GM18520 (cell line): ENCODE data around the gene PML.
"Not testable (repeated sequence)": the region's sequence is repeated elsewhere in the genome, so short reads cannot be mapped to it uniquely, and the experiment has no call there.

Experiments
- ATAC-seq: cut with Tn5 transposase; IDR thresholded peaks from one replicate; pipeline ENCODE4 v1.9.1; 2021; ENCODE audit not compliant: unreplicated experiment

Gene PML

DNA sequence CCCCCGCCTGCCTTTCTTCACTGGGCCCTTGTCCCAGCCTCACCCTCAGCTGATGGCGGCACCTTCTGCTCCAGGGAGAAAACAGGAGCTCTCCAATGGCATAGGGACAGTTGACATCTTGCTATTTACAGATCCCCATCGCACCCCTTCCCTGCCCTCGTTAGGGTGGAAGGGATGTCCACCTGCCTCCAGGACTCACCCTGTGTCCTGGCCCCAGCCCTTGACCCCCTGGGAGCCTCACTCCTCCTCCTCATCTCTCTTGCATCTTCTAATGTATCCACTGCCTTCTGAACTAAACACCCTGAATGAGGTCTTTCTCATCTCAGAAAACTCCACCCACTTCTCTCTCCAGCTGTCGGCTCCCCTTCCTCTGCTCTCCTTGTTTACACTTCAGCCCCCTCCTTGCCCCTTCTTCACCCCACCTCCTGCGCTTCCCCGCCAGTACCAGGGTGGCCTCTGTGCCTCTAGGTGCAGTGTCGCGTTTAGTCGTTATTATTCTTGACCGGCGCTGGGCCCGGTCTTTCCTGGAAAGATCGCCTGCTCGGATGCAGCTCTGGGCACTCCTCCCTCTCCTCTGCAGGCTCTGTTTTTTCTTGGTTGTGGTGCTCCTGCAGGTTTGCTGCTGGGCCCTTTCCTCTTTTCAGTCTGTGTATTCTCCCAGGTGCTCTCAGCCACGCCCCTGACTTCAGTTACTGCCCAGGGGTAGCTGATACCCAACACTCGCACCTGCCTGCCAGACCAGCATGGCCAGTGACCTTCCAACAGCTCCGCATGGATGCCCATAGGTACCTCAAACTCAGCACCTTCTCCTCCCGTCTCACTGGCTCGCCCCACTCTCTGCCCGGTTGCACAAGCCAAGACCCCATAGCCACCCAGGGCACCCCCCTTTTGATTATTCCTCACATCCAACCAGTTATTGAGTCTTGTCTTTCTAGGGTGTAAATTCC, 42.9 kb downstream of the PML start:
- ATAC-seq = no peak

DNA sequence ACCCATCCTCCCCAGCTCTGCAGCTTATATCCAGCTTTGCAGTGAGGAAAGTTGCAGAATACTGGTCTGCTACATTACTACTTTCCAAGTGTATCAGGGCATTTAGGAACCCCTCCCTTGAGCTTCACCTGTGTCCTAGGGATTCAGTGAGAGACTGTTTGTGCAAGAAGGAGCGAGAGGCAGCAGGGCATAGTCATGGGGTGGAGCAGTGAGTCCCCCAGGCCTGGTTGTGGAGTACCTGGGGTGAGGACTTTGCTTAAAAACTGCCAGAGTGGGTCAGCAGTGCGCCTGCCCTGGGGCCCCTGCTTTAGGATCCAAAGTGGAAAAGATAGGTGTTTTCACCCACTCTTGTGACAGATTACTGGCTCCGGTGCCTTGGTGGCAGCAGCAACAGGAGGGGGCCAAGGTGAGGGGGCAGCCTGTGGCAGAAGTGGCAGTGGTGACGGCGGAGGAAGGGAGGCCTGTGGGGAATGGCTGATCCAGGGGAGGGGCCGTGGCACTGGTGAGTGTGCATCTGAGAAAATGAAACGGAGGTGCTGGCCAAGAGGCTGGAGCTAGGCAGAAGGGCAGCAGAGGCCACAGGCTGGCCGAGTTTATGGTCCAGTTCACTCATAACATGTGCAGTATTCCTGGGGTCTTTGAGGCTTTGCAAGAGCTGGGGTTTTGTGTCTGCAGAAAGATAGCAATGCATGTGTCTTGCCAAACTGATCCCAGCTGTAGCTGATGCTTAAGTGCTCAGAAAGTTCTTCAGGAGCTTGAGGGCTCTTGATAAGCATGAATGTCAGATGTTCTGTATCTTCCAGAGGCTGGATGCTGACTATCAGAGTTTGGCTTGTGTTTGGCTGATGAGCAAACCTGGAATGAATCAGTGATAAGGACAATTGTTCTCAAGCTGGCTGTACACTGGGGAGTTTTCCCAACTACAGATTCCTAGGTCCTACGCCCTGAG, 44.5 kb downstream of the PML start:
- no peak for ATAC-seq

DNA sequence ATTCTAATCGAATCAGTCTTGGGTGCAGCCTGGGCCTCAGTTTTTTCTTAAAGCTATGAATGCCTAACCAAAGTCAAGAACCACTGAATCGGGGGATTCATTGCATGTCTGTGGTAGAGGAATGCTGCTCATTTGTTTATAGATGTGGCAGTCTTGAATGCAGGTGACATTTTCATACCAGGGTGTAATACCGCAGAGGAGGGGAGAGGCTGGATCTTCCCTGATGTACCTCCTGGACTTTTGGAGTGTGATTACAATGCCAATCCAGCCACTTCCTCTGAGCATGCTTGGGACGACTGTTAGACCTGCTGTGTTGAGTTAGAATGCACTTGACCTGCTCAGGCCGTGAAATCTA, 45.1 kb downstream of the PML start:
- no peak for ATAC-seq

DNA sequence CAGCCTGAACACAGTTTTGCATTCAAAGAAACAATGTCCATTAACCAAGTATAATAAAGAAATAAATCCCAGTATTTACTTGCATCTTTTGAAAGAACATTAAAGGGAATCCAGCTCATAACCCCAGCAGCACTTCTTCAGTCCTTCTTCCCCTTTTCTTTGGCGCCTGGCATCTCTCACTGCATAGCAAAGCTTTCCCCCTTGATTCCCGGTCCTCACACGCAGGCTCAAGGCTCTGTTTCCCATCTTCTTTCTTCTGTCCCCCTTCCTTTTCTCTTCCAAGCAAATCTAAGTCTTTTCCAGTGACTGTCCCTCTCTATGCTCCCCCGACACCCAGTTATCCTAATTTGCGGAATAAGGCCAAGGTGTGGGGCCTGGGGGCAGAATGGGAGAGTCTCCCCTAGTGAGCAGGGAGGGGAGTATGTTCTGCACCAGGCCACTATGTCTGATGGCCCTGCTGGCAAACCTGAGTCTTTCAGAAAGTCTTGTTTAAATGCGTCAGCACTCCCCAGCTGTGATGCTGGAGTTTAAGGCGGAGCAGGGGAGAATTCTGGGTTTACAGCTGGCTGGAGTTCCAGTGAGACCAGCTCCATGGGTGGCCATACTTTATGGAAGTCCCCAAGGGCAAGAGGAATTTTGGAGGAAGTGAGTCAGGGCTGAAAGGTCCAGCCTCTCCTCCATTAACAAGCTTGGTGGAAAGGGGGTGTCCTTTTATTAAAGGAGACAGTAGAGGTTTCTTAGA, 45.8 kb downstream of the PML start:
- ATAC-seq = no peak

DNA sequence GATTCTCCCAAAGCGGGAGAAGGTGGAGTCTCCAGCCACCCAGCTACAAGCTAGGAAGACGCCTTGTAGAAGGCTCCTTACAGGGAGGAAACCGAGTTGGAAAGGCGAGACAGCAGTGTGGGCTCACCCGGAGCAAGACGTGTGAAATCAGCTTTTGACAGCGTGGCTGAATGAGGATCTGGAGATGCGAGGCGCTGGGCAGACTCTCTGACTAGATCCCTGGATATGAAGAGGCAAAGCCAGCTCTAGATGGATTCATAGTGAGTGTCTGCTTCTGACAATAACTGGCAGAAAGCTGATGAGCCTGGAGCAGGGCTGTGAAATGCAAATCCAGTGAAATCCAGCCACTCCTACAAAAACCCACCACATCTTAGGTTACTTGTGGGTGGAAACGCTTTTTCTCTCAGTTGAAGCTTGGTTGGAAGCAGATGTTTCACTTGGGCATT, 46.8 kb downstream of the PML start:
- ATAC-seq = no peak

DNA sequence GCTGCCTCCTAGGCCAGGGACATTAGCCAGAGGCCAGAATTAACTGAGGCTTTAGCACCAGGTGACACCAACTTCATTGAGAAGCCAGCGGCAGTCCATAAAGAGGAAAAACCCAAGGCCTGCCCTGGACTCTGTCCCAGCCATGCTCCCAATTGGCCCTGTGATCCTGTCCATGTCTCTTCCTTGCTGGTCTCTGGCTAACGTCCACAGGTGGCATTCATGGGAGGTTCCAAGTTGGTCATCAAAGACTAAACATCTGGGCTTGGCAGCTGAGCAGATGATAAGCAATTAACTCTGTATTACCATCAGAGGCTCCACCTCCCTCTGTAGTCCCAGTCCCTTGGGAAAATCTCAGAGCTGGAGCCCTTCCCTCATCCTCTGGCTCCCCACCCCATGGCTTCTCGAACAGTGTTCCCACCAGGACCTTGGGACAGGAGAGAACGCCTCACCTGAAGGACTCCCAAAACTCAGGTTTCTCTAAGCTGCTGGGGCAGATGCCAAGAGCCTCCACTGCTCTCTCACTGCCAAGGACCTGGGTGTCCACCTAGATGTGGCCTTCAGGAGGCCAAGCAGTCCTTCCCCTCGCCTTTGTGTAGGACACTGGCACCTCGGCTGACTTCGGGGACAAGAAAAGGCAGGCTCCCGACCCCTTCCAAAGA, 47.4 kb downstream of the PML start:
- ATAC-seq = no peak

DNA sequence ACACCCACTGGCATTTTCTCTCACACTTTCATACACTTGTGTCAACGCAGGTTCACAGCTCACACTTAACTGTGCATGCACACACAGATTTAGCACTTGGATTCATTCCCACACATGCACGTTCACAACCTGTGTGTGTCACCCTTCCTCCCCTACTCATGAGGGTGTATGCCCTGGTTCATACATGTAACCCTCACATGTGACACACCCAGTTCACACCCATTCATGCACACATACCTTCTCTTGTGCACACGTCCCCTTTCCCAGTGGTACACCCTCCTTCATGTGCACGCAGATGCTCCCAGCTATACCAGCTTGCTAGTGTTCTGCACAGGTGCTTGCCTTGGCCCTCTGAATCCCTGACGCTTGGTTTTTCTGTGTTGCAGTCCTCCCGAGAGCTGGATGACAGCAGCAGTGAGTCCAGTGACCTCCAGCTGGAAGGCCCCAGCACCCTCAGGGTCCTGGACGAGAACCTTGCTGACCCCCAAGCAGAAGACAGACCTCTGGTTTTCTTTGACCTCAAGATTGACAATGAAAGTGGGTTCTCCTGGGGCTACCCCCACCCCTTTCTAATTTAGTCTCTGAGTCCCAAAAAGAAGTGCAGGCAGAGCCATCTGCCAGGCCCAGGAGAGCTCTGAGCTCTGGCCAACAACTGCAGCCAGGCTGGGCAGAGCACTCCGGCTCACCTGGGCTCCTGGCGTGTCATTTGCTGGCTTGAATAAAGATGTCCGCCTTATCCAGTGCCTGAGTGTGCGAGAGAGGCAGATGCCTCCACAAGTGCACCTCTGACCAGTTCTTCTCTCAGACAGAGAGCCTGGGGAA, 48.3 kb downstream of the PML start:
- ATAC-seq = no peak

DNA sequence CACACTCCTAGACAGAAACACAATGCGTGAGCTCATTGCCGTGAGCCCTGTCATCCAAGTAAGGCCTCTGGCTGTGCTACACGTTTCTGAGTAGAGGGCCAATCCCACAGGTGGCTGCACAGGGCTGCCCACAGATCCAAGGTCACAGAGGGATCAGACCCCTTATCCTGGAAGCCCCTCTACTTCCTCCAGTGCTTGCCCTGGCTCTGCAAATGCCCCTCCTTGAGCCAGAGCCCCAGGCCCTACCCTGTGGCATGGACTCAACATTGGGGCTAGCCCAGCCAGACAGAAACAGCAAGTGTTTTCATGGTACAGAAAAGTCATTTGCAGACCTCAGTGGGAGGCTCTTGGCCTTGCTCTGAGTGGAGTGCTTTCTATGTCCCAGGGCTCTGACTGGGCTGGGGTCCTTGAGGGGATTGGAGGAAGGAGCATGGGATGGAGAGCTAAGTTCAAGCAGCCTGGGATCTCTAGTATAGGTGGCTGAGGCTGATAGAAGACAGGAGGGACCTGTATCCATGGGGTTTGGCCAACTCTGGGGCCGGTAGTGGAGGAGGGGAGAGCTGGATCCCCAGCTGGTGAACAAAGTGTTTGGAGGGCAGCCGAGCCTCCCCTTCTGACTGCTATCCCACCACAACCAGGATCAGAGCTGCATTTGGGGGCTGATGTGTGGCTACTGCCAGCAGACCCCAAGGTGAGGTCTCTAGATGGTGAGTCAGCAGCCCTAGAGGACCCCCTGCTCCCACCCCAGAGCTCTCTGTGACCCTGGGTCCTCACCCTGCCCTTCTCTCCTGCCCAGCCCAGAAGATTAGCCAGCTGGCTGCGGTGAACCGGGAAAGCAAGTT, 49.1 kb downstream of the PML start:
- ATAC-seq = no peak

DNA sequence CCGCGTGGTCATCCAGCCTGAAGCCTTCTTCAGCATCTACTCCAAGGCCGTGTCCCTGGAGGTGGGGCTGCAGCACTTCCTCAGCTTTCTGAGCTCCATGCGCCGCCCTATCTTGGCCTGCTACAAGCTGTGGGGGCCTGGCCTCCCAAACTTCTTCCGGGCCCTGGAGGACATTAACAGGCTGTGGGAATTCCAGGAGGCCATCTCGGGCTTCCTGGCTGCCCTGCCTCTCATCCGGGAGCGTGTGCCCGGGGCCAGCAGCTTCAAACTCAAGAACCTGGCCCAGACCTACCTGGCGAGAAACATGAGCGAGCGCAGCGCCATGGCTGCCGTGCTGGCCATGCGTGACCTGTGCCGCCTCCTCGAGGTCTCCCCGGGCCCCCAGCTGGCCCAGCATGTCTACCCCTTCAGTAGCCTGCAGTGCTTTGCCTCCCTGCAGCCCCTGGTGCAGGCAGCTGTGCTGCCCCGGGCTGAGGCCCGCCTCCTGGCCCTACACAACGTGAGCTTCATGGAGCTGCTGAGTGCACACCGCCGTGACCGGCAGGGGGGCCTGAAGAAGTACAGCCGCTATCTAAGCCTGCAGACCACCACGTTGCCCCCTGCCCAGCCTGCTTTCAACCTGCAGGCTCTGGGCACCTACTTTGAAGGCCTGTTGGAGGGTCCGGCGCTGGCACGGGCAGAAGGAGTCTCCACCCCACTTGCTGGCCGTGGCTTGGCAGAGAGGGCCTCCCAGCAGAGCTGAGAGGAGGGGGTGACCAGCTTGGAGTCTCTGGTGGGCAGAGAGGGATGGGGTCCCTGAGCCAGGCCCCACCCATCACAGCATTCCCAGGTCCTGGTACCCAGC, 50.0 kb downstream of the PML start:
- no peak for ATAC-seq

DNA sequence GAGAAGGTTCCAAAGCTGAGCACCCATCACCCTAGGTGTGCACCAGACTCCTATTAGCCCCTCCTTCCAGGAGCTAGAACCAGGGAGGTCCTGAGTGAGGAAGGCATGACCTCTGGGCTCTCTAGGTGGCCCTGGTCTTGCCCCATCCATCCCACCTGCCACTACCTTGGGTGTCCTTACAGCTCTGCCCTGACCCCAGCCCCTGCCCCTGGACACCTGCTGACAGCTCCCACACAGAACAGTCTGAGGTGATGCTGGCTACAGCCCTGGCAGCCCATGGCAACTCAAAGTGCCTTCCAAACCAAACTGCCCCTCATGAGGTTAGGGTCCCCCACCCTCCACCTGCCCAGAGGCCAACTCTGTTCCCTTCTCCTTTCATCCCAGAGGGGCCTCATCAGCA, 50.7 kb downstream of the PML start:
- ATAC-seq = no peak

DNA sequence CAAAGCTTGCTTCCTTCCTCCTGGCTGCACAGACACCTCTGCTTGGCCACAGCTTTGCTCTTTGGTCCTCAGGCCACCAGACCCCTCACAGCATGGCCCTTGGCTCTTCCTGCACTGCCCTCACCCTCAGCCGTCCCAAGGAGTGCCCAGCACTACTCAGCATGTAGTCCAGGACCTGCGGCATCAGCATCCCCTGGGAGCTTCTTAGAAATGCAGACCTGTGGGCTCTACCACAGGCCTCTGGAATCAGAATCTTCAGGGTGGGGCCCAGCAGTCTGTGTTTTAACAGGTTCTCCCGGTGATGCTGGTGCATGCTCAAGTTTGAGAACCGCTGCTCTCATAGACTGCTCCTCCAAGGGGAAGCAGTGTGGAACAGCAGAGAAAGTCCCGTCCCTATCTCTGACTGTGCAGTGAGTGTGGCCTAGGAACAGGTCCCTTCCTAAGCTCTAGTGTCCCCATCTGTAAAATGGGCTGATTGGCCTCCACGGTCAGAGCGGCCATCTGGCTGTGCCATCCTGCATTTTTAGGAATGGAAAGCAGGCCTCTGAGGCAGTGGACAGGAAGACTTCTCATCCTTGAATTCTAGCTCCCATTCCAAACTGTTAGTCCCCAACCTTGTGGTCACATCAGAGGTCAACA, 51.2 kb downstream of the PML start:
- no peak for ATAC-seq

DNA sequence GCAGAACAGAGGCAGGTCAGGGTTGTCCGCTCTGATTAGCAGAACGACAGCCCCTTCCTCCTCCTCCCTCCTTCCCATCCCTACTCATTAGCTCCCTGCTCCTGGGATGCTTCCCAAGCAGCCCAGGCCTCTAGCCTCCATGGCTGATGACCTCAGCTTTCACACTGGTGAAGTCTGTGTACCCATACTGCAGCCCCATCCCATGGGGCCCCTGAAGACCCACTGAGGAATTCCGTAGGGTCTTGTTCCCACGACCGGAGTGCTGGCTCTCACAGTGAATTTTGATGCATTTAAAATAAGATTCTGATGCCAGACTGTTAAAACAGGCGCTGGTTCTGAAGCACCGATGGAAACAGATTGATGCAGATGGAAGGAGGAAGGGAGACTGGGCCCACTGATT, 51.8 kb downstream of the PML start:
- no peak for ATAC-seq

DNA sequence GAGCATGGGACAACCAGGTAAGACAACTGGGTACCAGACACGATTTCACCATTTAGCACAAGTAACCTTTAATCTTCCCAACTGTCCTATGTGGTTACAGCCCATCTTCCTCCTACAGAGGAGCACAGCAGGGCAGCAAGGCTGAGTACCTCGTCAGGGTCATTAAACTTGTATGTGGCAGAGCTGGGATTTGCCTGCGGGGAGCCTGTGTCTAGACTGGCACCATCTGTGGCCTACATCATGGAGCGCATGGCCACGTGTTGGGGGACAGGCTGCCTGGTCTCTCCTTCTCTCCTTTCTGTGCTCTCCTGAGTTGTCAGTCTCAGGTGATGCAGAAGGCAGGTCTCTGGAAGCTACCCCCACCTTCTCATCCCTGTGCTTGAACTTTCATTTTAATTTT, 55.6 kb downstream of the PML start:
- no peak for ATAC-seq

DNA sequence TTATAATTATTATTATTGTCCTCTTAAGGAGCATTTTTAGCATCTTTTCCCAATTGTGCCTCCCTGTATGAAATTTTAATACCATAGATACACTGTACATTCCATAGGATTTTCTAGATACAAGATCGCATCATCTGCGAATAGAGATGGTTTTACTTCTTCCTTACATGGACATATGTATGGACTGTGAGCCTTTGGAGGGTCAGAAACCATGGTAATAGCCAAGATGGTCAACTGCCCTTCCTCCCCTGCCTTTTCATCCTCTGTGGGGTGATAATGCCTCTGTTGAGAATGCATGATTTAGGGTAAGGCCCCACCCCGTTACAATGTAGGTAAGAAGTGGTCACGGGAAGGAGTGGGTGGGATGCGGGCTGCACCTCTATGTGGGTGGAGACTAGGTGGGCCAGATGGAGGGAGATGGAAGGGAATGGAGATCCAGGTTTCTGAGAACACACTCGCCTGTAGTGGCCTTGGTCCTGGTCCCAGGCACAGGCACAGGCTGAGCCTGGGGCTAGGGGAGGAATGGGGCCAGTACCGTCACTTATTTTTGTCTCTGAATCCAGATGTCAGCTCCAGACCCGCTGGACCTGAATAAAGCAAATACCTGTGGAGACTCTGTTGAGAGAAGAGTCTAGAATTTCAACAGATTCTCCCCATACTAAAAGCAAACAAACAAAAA, 56.2 kb downstream of the PML start:
- ATAC-seq = no peak

DNA sequence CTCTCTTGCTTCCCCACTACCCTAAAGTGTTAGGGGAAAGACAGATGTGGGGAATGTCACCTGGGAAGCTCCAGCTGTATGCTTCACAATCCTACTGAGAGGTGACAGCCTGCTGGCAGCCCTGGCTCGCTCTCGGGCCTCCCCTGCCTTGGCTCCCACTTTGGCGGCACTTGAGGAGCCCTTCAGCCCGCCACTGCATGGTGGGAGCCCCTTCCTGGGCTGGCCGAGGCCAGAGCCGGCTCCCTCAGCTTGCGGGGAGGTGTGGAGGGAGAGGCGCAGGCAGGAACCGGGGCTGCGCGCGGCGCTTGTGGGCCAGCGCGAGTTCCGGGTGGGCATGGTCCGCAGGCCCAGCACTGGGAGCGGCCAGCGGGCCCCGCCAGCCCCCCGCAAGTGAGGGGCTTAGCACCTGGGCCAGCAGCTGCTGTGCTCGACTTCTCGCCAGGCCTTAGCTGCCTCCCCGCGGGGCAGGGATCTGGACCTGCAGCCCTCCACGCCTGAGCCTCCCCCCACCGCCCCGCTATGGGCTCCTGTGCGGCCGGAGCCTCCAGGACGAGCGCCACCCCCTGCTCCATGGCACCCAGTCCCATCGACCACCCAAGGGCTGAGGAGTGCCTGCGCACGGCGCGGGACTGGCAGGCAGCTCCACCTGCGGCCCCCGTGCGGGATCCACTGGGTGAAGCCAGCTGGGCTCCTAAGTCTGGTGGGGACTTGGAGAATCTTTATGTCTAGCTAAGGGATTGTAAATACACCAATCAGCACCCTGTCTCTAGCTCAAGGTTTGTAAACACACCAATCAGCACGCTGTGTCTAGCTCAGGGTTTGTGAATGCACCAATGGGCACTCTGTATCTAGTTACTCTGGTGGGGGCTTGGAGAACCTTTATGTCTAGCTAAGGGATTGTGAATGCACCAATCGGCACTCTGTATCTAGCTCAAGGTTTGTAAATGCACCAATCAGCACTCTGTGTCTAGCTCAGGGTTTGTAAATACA, 58.0 kb downstream of the PML start:
- ATAC-seq = not testable (repeated sequence)

DNA sequence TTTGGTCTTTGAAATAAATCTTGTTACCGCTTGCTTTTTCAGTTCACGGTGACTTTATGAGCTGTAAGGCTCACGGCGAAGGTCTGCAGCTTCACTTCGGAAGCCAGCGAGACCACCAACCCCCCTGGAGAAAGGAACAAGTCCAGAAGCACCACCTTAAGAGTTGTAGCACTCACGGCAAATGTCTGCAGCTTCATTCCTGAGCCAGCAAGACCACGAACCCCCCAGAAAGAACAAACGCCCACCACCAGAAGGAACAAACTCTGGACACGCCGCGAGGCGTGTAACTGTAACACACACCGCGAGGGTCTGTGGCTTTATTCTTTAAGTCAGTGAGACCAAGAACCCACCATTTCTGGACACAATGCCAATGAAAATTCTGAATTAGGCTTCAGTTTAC, 59.0 kb downstream of the PML start:
- no peak for ATAC-seq
